Measurements from ENCODE around the gene TRABD.
A peak's percentile ranks its signal among the peaks of the same experiment; 100 is the strongest.

TRABD gene

DNA sequence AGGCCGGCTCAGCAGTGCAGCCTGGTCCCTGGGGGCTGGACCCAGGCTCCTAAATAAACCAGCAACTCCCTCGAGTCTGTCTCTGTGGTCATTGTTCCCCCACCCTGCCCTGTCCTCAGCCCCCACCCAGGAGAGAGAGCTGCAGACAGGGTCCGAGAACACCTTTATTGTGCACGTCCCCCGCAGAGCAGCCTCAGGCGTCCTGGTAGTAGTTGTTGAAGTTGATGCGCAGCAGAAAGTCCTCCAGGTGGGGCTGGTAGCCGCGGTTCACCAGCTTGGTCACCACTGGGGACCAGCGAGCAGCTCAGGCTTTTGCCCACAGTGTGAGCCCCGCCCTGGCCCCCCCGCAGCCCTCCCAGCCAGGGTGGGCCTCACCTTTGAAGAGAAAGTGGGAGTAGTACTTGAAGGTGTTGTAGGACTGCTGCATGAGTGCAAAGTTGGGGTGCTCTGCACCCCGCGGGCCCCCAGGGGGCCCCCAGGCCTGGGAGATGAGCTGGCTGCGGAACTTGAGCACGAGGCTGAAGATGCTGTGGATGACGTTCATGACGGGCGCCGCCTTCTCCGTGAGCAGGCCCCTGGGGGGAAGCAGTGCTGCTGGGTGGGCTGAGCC is 31.9 kb downstream of the TRABD start:
- no peak overlapping the region for H3K9ac ChIP-seq (ENCODE audit: low read length)

DNA sequence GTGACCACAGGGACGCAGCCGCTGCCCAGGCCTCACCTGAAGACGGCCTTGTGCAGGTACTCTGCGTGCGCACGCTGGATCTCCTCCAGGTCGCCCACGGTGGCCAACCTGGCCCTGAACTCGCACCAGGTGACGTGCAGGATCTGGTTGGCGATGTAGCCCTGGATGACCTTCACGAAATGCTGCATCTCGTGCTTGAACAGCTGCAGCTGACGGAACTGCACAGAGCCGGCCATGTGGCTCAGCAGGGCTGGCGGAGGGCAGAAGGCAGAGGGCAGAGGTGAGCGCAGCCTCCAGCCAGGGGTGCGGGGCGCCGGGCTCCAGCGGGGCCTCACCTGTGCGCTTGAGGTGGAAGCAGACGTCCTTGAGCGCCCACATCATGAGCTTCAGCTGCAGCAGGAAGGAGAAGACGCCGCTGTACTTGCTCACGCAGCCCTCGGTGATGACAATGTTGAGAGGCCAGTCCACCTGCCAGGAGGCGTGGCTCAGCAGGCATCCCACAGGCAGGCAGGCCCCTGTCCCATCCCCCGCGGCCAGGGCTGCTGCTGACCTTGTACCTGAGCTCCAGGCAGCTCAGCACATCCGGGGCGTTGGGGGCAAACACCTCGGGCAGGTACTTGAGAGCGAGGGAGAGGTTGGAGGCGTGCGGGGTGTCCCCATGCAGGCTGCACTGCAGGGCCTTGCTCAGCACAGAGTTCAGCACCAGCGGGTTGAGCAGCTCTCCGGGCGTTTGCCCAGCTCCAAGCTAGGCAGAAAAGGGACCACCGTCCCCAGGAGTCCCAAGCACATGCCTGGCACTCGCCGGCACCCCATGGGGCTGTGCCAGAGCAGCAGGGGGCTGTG is 32.7 kb downstream of the TRABD start:
- no peak overlapping the region for H3K9ac ChIP-seq (ENCODE audit: low read length)
- H3F3A ChIP-seq (ENCODE audit: insufficient read depth, low read length), result no peaks in the 10 kb centered on the region
- H3K36me3 ChIP-seq (ENCODE audit: insufficient read depth, low read length), result peaks cover 97% of the 10 kb centered on the region
- no peaks in the 10 kb centered on the region for H3K27me3 ChIP-seq (ENCODE audit: insufficient read depth, low read length)
- H3K4me3 ChIP-seq (ENCODE audit: low read depth, low read length, poor library complexity, severe bottlenecking), result no peak overlapping the region
- peak overlapping the region; percentile 47 for H3K27ac ChIP-seq (ENCODE audit: low read depth, low read length, poor library complexity, severe bottlenecking)
- no peaks in the 10 kb centered on the region for H3K4me1 ChIP-seq (ENCODE audit: insufficient read depth, low read length, severe bottlenecking)
- TF ChIP-seq, protein P1, sequence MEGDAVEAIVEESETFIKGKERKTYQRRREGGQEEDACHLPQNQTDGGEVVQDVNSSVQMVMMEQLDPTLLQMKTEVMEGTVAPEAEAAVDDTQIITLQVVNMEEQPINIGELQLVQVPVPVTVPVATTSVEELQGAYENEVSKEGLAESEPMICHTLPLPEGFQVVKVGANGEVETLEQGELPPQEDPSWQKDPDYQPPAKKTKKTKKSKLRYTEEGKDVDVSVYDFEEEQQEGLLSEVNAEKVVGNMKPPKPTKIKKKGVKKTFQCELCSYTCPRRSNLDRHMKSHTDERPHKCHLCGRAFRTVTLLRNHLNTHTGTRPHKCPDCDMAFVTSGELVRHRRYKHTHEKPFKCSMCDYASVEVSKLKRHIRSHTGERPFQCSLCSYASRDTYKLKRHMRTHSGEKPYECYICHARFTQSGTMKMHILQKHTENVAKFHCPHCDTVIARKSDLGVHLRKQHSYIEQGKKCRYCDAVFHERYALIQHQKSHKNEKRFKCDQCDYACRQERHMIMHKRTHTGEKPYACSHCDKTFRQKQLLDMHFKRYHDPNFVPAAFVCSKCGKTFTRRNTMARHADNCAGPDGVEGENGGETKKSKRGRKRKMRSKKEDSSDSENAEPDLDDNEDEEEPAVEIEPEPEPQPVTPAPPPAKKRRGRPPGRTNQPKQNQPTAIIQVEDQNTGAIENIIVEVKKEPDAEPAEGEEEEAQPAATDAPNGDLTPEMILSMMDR (IDR thresholded peaks at IDR 0.05; ENCODE audit: low read length), result no peak
- no peak for TF ChIP-seq EZH2 (IDR thresholded peaks at IDR 0.05; ENCODE audit: borderline replicate concordance, low read length)
- H2AFZ ChIP-seq (ENCODE audit: low read length), result no peak overlapping the region
- H3K79me2 ChIP-seq (ENCODE audit: insufficient read depth, low read length), result no peaks in the 10 kb centered on the region
- H3K4me2 ChIP-seq (ENCODE audit: low read length), result no peak overlapping the region
- H4K20me1 ChIP-seq (ENCODE audit: insufficient read depth, low read length), result no peaks in the 10 kb centered on the region
- H3K9me2 ChIP-seq (ENCODE audit: low read depth, low read length), result no peaks in the 10 kb centered on the region
- H3K9me3 ChIP-seq (ENCODE audit: low read length), result no peaks in the 10 kb centered on the region

More for the DNA sequence above, 31.9 kb downstream of the TRABD start:
- H3K27ac ChIP-seq (ENCODE audit: low read depth, low read length, poor library complexity, severe bottlenecking), result peak overlapping the region; percentile 47
- no peak overlapping the region for H2AFZ ChIP-seq (ENCODE audit: low read length)
- H3K9me2 ChIP-seq (ENCODE audit: low read depth, low read length), result no peaks in the 10 kb centered on the region
- TF ChIP-seq, protein P1 (IDR thresholded peaks at IDR 0.05; ENCODE audit: low read length), result no peak
- no peak for TF ChIP-seq EZH2 (IDR thresholded peaks at IDR 0.05; ENCODE audit: borderline replicate concordance, low read length)
- H3K79me2 ChIP-seq (ENCODE audit: insufficient read depth, low read length), result no peaks in the 10 kb centered on the region; the same call in 1 of the 2 replicates
- no peaks in the 10 kb centered on the region for H3K4me1 ChIP-seq (ENCODE audit: insufficient read depth, low read length, severe bottlenecking)
- H3F3A ChIP-seq (ENCODE audit: insufficient read depth, low read length), result no peaks in the 10 kb centered on the region
- peaks cover 98% of the 10 kb centered on the region for H3K36me3 ChIP-seq (ENCODE audit: insufficient read depth, low read length)
- no peak overlapping the region for H3K4me3 ChIP-seq (ENCODE audit: low read depth, low read length, poor library complexity, severe bottlenecking)
- H4K20me1 ChIP-seq (ENCODE audit: insufficient read depth, low read length), result no peaks in the 10 kb centered on the region
- no peak overlapping the region for H3K4me2 ChIP-seq (ENCODE audit: low read length)
- H3K9me3 ChIP-seq (ENCODE audit: low read length), result no peaks in the 10 kb centered on the region
- no peaks in the 10 kb centered on the region for H3K27me3 ChIP-seq (ENCODE audit: insufficient read depth, low read length)

DNA sequence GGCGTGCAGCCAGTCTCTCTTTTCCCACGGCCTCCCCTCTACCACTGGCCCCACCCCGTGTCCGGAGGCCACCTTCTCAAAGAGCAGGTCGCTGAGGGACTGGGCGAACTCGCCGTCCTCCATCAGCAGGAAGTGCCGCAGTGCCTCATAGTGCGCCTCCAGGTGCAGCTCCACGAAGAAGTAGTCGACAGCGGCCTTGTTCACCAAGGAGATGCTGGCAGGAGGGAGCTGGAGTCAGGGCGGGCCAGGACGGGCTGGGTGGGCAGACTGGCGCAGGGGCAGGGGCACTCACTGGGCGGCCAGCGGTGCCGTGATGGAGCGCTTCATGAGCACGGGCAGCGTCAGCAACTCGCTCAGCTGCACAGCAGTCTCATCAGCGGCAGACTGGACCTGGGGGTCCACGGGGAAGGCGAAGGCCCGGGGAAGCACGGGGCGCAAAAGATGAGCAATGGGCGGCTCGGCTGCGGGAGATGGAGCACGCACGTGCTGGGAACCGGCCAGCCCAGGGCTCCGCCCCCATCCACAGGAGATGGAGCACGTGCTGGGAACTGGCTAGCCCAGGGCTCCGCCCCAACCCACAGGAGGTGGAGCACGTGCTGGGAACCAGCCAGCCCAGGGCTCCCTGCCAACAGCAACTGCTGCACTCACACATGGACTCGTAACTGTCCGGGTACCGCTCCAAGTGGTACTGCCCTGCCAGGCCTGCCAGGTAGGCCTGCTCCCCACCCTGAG is 33.4 kb downstream of the TRABD start:
- peaks cover 95% of the 10 kb centered on the region for H3K36me3 ChIP-seq (ENCODE audit: insufficient read depth, low read length)
- H3K27ac ChIP-seq (ENCODE audit: low read depth, low read length, poor library complexity, severe bottlenecking), result no peak overlapping the region
- no peaks in the 10 kb centered on the region for H3K9me2 ChIP-seq (ENCODE audit: low read depth, low read length)
- TF ChIP-seq EZH2 (IDR thresholded peaks at IDR 0.05; ENCODE audit: borderline replicate concordance, low read length), result no peak
- TF ChIP-seq, protein P1 (IDR thresholded peaks at IDR 0.05; ENCODE audit: low read length), result no peak
- no peaks in the 10 kb centered on the region for H3K9me3 ChIP-seq (ENCODE audit: low read length)
- no peak overlapping the region for H3K4me2 ChIP-seq (ENCODE audit: low read length)
- no peak overlapping the region for H3K4me3 ChIP-seq (ENCODE audit: low read depth, low read length, poor library complexity, severe bottlenecking)
- no peaks in the 10 kb centered on the region for H3K27me3 ChIP-seq (ENCODE audit: insufficient read depth, low read length)
- no peak overlapping the region for H3K9ac ChIP-seq (ENCODE audit: low read length)
- no peak overlapping the region for H2AFZ ChIP-seq (ENCODE audit: low read length)
- H4K20me1 ChIP-seq (ENCODE audit: insufficient read depth, low read length), result no peaks in the 10 kb centered on the region
- H3K79me2 ChIP-seq (ENCODE audit: insufficient read depth, low read length), result no peaks in the 10 kb centered on the region
- no peaks in the 10 kb centered on the region for H3K4me1 ChIP-seq (ENCODE audit: insufficient read depth, low read length, severe bottlenecking)
- H3F3A ChIP-seq (ENCODE audit: insufficient read depth, low read length), result no peaks in the 10 kb centered on the region
